NCI-H1417 treated with DMSO at 0.1 percent for 48 hours (cell line): Measurements from ENCODE around the gene DBT.
"Not testable (repeated sequence)": the region's sequence is repeated elsewhere in the genome, so short reads cannot be mapped to it uniquely, and the experiment has no call there.

Experiments used
- DNase-seq: peaks from one replicate; lab custom pipeline; 2025; lab: John Stamatoyannopoulos, UW

The DBT gene

GRCh38 chr1:100250807-100251206, 1.2 kb upstream of the DBT start:
- no peak for DNase-seq

DNA sequence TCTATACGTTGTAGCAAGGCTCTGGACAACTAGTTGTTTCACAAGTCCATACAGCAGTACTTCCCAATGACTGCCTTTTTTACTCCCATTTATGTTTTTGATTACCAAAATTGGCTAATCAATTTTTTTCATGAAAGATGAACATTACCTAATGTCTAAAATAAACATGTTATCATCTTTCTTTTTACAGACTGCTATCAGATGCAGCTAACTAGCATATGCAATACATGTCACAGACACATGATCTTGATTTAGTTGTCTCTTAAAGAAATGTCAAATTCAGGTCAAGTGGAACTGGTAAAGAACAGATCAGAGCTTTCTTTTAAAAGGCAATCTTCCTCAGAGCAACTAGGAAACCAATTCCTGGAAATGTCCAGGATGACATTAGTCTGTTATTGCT, 630 bp upstream of the DBT start:
- no peak for DNase-seq

GRCh38 chr1:100249155-100249536, 488 bp downstream of the DBT start:
- no peak for DNase-seq

DNA sequence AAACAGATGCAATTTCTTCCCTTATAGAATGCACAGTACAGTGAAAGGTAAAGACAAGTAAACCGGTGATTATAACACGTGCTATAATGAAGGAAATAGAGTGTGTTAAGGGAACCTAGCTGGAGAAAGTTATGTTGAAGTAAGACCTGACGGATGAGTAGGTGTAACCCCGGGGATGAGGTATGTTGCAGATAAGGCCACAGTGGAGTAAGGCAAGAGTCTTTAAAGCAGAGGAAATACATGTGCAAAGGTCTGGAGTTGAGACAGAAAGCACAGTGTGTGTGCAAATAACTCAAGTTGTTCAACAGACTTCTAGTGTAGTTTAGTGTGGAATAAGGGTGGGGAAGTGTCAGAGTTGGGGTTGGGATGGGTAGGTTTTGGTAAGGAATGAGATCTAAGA, 2.9 kb downstream of the DBT start:
- no peak for DNase-seq

DNA sequence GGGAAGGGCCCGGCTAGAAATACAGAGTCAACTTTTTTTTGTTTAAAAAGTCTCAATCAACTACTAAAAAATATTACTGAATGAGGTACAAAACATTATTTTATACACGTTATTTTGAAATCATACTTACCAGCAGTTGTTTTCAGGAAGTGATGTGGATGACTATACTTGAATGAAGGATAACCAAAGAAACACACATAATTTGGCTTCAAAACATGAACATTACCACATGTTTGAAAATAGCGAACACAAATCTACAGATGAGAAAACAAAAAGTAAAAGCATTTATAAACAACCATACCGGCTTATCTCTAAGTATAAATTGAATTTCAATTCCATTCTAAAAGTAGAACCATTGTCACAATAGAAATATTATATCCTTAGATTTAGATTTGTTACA, 9.0 kb downstream of the DBT start:
- DNase-seq, result no peak

DNA sequence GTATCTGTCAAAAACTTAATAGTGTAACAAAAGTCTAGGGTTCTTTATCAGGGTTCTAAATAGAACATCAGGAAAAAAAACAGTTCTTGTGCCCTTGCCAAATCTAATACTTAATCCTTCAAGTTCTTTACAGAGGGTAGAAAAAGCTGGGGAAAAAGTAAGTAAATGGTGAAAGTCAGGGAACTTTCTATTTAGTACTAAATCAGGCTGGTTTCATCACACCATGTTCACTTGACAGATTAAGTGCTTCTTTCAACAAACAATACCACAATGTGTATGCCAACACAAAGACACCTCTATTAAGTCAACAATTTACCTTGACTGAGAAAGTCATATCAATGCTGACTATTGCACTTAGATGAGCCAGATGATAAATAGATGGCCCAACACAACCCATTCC, 9.7 kb downstream of the DBT start:
- DNase-seq, result no peak

- no peak for DNase-seq
Observed at GRCh38 chr1:100237091-100237490, 12.5 kb downstream of the DBT start.

GRCh38 chr1:100234432-100234831, 15.2 kb downstream of the DBT start:
- no peak for DNase-seq

DNA sequence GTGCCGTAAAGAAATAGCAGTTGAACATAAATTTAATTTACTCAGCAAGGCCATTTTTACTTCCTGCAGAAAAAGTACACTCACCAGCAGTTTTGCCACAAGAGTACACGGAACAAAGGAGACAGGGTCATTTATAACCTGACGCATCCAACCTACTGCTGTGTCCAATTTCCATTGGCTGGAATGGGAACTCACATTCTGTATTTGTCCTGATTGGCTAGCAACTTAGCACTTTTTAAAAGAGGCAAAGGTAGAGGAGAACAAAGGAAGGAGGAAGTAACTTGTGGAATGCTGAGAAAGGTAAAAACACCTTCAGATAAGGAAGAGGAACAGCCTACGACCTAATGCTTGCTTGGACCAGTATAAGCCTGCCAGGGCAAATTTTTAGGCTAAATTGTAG, 16.1 kb downstream of the DBT start:
- DNase-seq, result not testable (repeated sequence)

- DNase-seq, result no peak
Observed at GRCh38 chr1:100232156-100232555, 17.5 kb downstream of the DBT start.

DNA sequence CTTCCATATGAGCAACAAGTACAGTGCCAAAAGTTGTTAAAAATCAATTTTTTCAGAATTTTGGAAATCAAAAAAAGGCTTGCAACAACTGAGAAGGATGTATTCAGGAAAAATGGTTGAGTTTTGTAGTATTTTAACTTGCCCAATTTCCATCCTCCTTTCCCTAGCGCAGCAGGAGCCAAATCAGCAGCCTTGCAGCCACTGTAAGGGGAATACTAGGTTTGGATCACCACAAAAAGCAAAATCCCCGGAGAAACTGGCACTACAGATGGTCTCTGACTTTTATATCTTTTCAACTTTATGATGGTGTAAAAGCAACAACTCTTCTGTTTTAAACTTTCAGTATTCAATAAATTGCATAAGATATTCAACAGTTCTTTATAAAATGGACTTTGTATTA, 17.9 kb downstream of the DBT start:
- no peak for DNase-seq

- DNase-seq, result no peak
Observed at GRCh38 chr1:100230765-100231164, 18.9 kb downstream of the DBT start.

DNA sequence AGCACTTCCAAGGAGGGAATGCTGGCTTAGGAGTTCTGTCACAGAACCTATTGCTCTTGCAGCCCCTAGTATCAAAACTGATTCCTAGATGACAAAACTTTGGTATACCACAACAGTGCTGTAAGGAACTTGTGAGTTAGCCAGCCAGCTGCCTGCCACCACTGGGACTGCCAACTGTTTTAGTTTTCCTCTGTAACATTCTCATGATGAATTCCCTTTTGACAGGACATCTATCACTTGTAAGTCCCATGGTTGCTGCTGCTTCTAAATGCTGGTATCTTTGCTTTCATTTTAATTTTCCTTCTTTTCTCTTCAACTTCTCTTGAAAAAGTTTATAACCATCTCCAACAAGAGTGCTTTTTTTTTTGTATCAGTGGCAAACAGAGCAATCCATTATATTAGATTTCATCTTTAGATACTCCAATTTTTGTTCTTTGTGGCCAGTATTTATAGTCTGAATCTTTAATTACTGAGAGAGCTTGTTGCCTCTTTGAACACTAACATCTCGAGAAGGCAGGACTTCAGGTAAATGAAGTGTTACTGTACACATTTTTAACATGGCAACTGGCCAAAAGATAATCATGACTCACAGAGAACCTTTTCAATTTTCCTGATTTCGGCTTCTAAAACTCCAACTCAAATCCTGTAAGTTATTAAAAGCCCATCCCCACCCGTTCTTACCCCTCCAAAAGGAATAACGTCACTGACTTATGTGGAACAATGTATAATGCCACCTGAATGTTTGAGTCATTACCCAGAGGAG, 19.8 kb downstream of the DBT start:
- DNase-seq, result no peak

- DNase-seq, result no peak
Observed at GRCh38 chr1:100222428-100222827, 27.2 kb downstream of the DBT start.

DNA sequence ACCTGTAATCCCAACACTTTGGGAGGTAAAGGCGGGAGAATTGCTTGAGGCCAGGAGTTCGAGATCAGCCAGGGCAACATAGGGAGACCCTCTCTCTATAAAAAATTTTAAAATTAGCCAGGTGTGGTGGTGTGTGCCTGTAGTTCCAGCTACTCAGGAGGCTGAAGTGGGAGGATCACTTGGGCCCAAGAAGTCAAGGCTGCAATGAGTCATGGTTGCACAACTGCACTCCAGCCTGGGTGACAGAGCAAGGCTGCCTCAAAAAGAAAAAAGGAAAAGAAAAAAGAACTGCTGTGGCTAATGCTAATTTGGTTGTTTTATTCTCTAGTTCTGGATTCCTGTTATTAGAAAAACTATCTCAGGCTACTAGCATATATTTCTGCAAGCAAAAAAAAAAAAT, 29.8 kb downstream of the DBT start:
- no peak for DNase-seq

GRCh38 chr1:100219457-100219856, 30.2 kb downstream of the DBT start:
- DNase-seq, result no peak

DNA sequence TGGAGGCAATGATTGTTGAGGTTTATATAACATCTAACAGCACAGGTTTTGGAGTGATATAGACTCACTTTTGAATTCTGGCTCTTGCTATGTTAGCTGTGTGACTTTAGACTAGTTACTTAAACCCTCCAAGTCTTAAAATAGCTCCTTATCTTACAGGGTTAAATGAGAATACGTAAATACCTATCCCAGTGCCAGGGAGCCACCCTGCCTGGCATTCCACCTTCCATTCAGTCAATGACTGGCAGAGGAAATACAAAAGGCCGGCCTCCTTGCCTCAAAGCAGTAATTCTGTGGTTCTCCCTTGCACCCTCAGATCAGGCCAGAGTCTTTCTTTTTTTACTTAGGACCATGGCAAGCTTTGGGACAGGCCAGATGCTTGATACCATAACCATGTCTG, 31.8 kb downstream of the DBT start:
- DNase-seq, result no peak

- DNase-seq, result no peak
Observed at GRCh38 chr1:100215101-100215500, 34.5 kb downstream of the DBT start.

DNA sequence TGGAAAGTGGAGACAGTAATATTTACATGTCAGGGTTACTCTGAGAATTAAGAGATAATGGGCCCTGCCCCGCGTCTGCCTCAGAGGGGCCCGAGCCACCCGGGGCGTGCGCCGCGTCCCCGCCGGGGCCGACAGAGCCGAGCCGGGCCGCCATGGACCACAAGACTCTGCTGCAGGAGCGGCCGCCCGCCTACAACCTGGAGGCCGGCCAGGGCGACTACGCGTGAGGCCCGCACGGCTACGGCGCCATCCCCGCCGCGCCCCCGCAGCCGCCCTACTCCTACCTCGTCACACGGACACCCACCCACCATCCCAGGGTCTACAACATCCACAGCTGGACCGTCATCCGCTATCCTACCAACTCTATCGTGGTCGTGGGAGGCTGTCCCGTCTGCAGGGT, 36.5 kb downstream of the DBT start:
- no peak for DNase-seq

DNA sequence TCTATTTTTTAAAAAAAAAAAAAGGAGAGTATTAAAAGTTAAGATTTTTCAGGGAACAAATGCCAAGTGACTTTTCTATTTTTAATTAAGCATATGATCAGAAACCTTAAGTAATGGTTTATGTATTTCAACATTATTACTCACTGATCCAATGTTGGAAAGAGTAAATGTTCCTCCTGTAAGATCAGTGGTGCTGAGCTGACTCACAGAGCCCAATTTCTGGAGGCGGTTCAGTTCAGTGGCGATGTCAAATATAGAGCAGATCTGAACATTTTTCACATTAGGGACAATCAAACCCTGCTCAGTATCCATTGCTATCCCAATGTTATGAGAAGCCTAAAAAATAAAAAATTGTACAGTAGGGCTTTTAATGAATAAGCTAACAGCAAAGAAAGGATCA, 43.3 kb downstream of the DBT start:
- no peak for DNase-seq

GRCh38 chr1:100205593-100205992, 44.0 kb downstream of the DBT start:
- not testable (repeated sequence) for DNase-seq

DNA sequence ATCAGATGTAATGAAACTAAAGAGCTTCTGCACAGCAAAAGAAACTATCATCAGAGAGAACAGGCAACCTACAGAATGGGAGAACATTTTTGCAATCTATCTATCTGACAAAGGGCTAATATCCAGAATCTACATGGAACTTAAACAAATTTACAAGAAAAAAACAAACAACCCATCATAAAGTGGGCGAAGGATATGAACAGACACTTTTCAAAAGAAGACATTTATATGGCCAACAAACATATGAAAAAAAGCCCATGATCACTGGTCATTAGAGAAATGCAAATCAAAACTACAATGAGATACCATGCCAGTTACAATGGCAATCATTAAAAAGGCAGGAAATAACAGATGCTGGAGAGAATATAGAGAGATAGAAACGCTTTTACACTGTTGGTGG, 44.5 kb downstream of the DBT start:
- not testable (repeated sequence) for DNase-seq

DNA sequence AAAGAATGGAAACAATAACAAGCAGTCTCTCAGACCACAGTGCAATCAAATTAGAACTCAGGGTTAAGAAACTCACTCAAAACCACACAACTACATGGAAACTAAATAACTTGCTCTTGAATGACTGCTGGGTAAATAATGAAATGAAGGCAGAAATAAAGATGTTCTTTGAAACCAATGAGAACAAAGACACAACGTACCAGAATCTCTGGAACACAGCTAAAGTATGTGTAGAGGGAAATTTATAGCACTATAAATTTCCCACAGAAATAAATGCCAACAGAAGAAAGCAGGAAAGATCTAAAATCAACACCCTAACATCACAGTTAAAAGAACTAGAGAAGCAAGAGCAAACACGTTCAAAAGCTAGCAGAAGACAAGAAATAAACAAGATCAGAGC, 46.9 kb downstream of the DBT start:
- DNase-seq, result not testable (repeated sequence)

GRCh38 chr1:100200060-100200459, 49.6 kb downstream of the DBT start:
- DNase-seq, result not testable (repeated sequence)
